A549 (cell line): ENCODE data around the gene MYEOV. TPM values are rescaled to one million over a fixed set of nuclear protein-coding genes. Genes with fewer than 3 reads are reported as not detected.
A peak's percentile ranks its signal among the peaks of the same experiment; 100 is the strongest.

Source experiments
- ATAC-seq, 2 experiments: fragments of 200-7000 bp in 1 of 2; fragments of >200 bp in 1 of 2; cut with Nextera tagmentation in 1 of 2; cut with Tn5 transposase in 1 of 2; 3 replicates each; pipeline versions ENCODE4 v1.8.0 to v1.9.1; 2018 to 2020; ENCODE audit warnings: mild to moderate bottlenecking in 1 of 2, moderate library complexity in 1 of 2
- CTCF ChIA-PET: fragments of 300-600 bp; sonication (Branson Sonifier 250); formaldehyde crosslinking; extraction: SDS; loops from one replicate; lab custom pipeline; 2021; ENCODE audit warnings: antibody characterized with exemption, inconsistent platforms; lab: Yijun Ruan, JAX
- POLR2A ChIA-PET: fragments of 350-600 bp; formaldehyde crosslinking; extraction: SDS; loops from one replicate; lab custom pipeline; 2021; ENCODE audit warnings: antibody characterized with exemption, inconsistent platforms; lab: Yijun Ruan, JAX
- DNase-seq, 2 experiments: peaks; one replicate each; pipeline versions ENCODE4 v3.0.0 to v3.0.0-alpha.2; 2011 to 2016; ENCODE audit warnings: low read depth in 1 of 2, low spot score in 1 of 2
- FAIRE-seq: peaks from 2 replicates; lab custom pipeline; 2011; peaks lifted over from hg19 to GRCh38; lab: Jason Lieb, UNC
- H3K27ac ChIP-seq, 2 experiments: fragments of >200 bp; sonication (Bioruptor Twin); formaldehyde crosslinking; 3 replicates each; pipeline ENCODE4 v1.5.1; 2016 to 2017
- H3K4me1 ChIP-seq: fragments of >200 bp; sonication (Bioruptor Twin); formaldehyde crosslinking; 3 replicates; pipeline ENCODE4 v1.6.1; 2016
- H3K4me2 ChIP-seq: fragments of >200 bp; sonication (Bioruptor Twin); formaldehyde crosslinking; 3 replicates; pipeline ENCODE4 v1.6.1; 2016
- H3K4me3 ChIP-seq: fragments of >200 bp; sonication (Bioruptor Twin); formaldehyde crosslinking; 3 replicates; pipeline ENCODE4 v1.5.1; 2016
- H3K9me3 ChIP-seq: fragments of >200 bp; sonication (Bioruptor Twin); formaldehyde crosslinking; 3 replicates; pipeline ENCODE4 v1.6.1; 2016
- BCL3 ChIP-seq: fragments of >200 bp; sonication (Bioruptor Twin); formaldehyde crosslinking; IDR thresholded peaks from 3 replicates; pipeline ENCODE4 v1.6.1; 2016
- BHLHE40 ChIP-seq: IDR thresholded peaks from 2 replicates; pipeline ENCODE4 v1.6.1; 2012; ENCODE audit warnings: low read depth, low read length, inconsistent platforms
- CEBPB ChIP-seq, 2 experiments: fragments of >200 bp in 1 of 2; sonication (Bioruptor Twin) in 1 of 2; formaldehyde crosslinking in 1 of 2; IDR thresholded peaks; 2 replicates each; pipeline ENCODE4 v1.6.1; 2012 to 2016
- EHF ChIP-seq: fragments of 250-450 bp; sonication (Bioruptor Pico); IDR thresholded peaks from 2 replicates; pipeline ENCODE4 v1.5.0; 2020; ENCODE audit warnings: mild to moderate bottlenecking
- EP300 ChIP-seq, 2 experiments: fragments of >200 bp; sonication (Bioruptor Twin); formaldehyde crosslinking; IDR thresholded peaks; 2 replicates in 1 of 2; 3 replicates in 1 of 2; pipeline ENCODE4 v1.6.1; 2016 to 2017
- FOSL2 ChIP-seq, 2 experiments: fragments of 450-650 bp in 1 of 2; fragments of >200 bp in 1 of 2; sonication (Bioruptor Twin) in 1 of 2; formaldehyde crosslinking; IDR thresholded peaks; 2 replicates each; pipeline versions ENCODE4 v1.5.0 to v1.6.1; 2016 to 2020; ENCODE audit warnings: mild to moderate bottlenecking in 1 of 2, moderate library complexity in 1 of 2
- GATA3 ChIP-seq: IDR thresholded peaks from 2 replicates; pipeline ENCODE4 v1.6.1; 2012; ENCODE audit warnings: borderline replicate concordance
- HES2 ChIP-seq: fragments of >200 bp; sonication (Bioruptor Twin); formaldehyde crosslinking; IDR thresholded peaks from 2 replicates; pipeline ENCODE4 v1.6.1; 2016
- HOXA7 ChIP-seq: fragments of 250-450 bp; sonication (Bioruptor Pico); IDR thresholded peaks from 2 replicates; pipeline ENCODE4 v1.5.0; 2020; ENCODE audit warnings: mild to moderate bottlenecking, moderate library complexity
- HOXB5 ChIP-seq: fragments of 250-450 bp; sonication (Bioruptor Pico); IDR thresholded peaks from 2 replicates; pipeline ENCODE4 v1.5.0; 2020; ENCODE audit warnings: mild to moderate bottlenecking, moderate library complexity
- JUN ChIP-seq, 2 experiments: fragments of >200 bp; sonication (Bioruptor Twin); formaldehyde crosslinking; IDR thresholded peaks; 2 replicates in 1 of 2; 3 replicates in 1 of 2; pipeline ENCODE4 v1.6.1; 2016 to 2017
- JUNB ChIP-seq: fragments of >200 bp; sonication (Bioruptor Twin); formaldehyde crosslinking; IDR thresholded peaks from 2 replicates; pipeline ENCODE4 v1.6.1; 2016
- KDM1A ChIP-seq: fragments of 200-600 bp; sonication (generic); IDR thresholded peaks from 2 replicates; pipeline ENCODE4 v1.6.1; 2016; ENCODE audit warnings: low read depth, mild to moderate bottlenecking
- MAFK ChIP-seq: fragments of 450-650 bp; IDR thresholded peaks from 2 replicates; pipeline ENCODE4 v1.6.1; 2014; ENCODE audit not compliant: partially characterized antibody
- MAX ChIP-seq: IDR thresholded peaks from 2 replicates; pipeline ENCODE4 v1.6.1; 2012
- MAZ ChIP-seq: fragments of 150-350 bp; IDR thresholded peaks from 2 replicates; pipeline ENCODE4 v1.6.1; 2014; ENCODE audit warnings: antibody characterized with exemption, low read depth, low read length, borderline replicate concordance
- NFE2L2 ChIP-seq: fragments of 150-350 bp; conservative IDR thresholded peaks from 2 replicates; pipeline ENCODE4 v1.6.1; 2014; ENCODE audit warnings: low read length
- NPAS2 ChIP-seq: fragments of 250-450 bp; sonication (Bioruptor Pico); IDR thresholded peaks from 2 replicates; pipeline ENCODE4 v1.8.0; 2022; ENCODE audit warnings: mild to moderate bottlenecking, moderate library complexity, borderline replicate concordance
- PBX3 ChIP-seq: IDR thresholded peaks from 2 replicates; pipeline ENCODE4 v1.6.1; 2012
- POLR2A ChIP-seq: IDR thresholded peaks from 2 replicates; pipeline ENCODE4 v1.6.1; 2012; ENCODE audit warnings: mild to moderate bottlenecking, low read length
- RAD21 ChIP-seq, 2 experiments: fragments of >200 bp in 1 of 2; sonication (Bioruptor Twin) in 1 of 2; formaldehyde crosslinking in 1 of 2; IDR thresholded peaks in 1 of 2; conservative IDR thresholded peaks in 1 of 2; 2 replicates in 1 of 2; 3 replicates in 1 of 2; pipeline ENCODE4 v1.6.1; 2012 to 2018; ENCODE audit warnings: inconsistent platforms in 1 of 2
- RARB ChIP-seq: fragments of 250-450 bp; sonication (Bioruptor Pico); IDR thresholded peaks from 2 replicates; pipeline ENCODE4 v1.8.0; 2021; ENCODE audit warnings: mild to moderate bottlenecking, moderate library complexity
- RFX5 ChIP-seq: fragments of 450-650 bp; IDR thresholded peaks from 2 replicates; pipeline ENCODE4 v1.7.1; 2014; ENCODE audit warnings: antibody characterized with exemption, mild to moderate bottlenecking, moderate library complexity
- SMC3 ChIP-seq: fragments of >200 bp; sonication (Bioruptor Twin); formaldehyde crosslinking; IDR thresholded peaks from 3 replicates; pipeline ENCODE4 v1.6.1; 2018; ENCODE audit warnings: inconsistent platforms
- USF2 ChIP-seq: fragments of 450-650 bp; IDR thresholded peaks from 2 replicates; pipeline ENCODE4 v1.6.1; 2014; ENCODE audit warnings: antibody characterized with exemption
- ZFP36 ChIP-seq: fragments of 450-650 bp; IDR thresholded peaks from 2 replicates; pipeline ENCODE4 v1.6.1; 2014; ENCODE audit warnings: borderline replicate concordance; ENCODE audit not compliant: partially characterized antibody
- ZNF302 ChIP-seq: fragments of 250-450 bp; sonication (Bioruptor Pico); IDR thresholded peaks from 2 replicates; pipeline ENCODE4 v1.9.0; 2021; ENCODE audit warnings: inconsistent platforms, mild to moderate bottlenecking, moderate library complexity
- ZSCAN20 ChIP-seq: fragments of 250-450 bp; sonication (Bioruptor Pico); IDR thresholded peaks from 2 replicates; pipeline ENCODE4 v1.8.0; 2022; ENCODE audit warnings: mild to moderate bottlenecking, moderate library complexity
- WGBS: methylation state at CpG from one replicate; pipeline ENCODE4 v1.1.6; 2017; ENCODE audit errors: missing lambda C conversion rate; 5-methylcytosine and 5-hydroxymethylcytosine counted together
- polyA plus RNA-seq, 4 experiments: library from polyadenylated mRNA; depleted of rRNA in 3 of 4; stranded (reverse); fragments of >200 nt; fragmentation: RNase III in 1 of 4; extraction: RNeasy Plus Mini Kit Qiagen cat#74134 plus additional on column Dnase treatment in 1 of 4; gene quantifications; 2 replicates in 3 of 4; 3 replicates in 1 of 4; pipeline ENCODE4 v1.2.3, GENCODE V29; 2011 to 2017

The MYEOV gene
- polyA plus RNA-seq, 2 of the 4 experiments (the other 2 are of a cell fraction): 92.3 to 102 TPM

- CTCF ChIA-PET: interaction anchor here (0.6 to 9.2 kb wide), 17 partner anchors 9 to 373 kb away, joined by 3 to 150 read pairs (median 4); partner anchors contain the start of gene CCND1
- POLR2A ChIA-PET: interaction anchor here (0.6 to 9.3 kb wide), 15 partner anchors 16 to 378 kb away, joined by 3 to 188 read pairs (median 4); partner anchors contain the start of genes CCND1 and LTO1
- peak overlapping the region; percentile 69 for H3K4me3 ChIP-seq
- peak overlapping the region; percentile 75 for H3K4me2 ChIP-seq
- H3K4me1 ChIP-seq: peaks cover 75% of the 10 kb centered on the region
- FAIRE-seq: no peak
- peak; percentile 15 to 34 for ATAC-seq
- DNase-seq: peak; percentile 93 to 97
- H3K9me3 ChIP-seq: no peaks in the 10 kb centered on the region
- TF ChIP-seq HOXB5 (CRISPR knock-in tag): no peak
- 0 out of 2 replicates have a peak, but pooled peaks have one; percentile 4 for TF ChIP-seq BHLHE40
- 0 out of 2 replicates have a peak, but pooled peaks have one; percentile 13 for TF ChIP-seq RARB (CRISPR knock-in tag)
- 0 out of 2 replicates have a peak, but pooled peaks have one; percentile 11 for TF ChIP-seq ZSCAN20 (CRISPR knock-in tag)
- TF ChIP-seq GATA3: peak; percentile 92
- TF ChIP-seq MAFK: peak; percentile 36
- TF ChIP-seq HES2: no peak
- TF ChIP-seq MAX: peak; percentile 88
- TF ChIP-seq NPAS2 (CRISPR knock-in tag): no peak
- TF ChIP-seq EHF (CRISPR knock-in tag): no peak
- TF ChIP-seq SMC3: peak; percentile 58; the same call in 2 of the 3 replicates
- peak; percentile 87 to 95; a peak in 4 of 5 replicates for TF ChIP-seq EP300 (IDR thresholded peaks at IDR 0.05)
- TF ChIP-seq MAZ: peak; percentile 86
- TF ChIP-seq FOSL2 (IDR thresholded peaks at IDR 0.05): peak; percentile 94
- peak; percentile 96 for TF ChIP-seq FOSL2 (CRISPR knock-in tag; IDR thresholded peaks at IDR 0.05)
- peak; percentile 96 for TF ChIP-seq BCL3
- TF ChIP-seq RAD21 (conservative IDR thresholded peaks at IDR 0.05 in 1 of 2, IDR thresholded peaks at IDR 0.05 in 1 of 2): peak; percentile 1 to 66; a peak in 3 of 5 replicates
- TF ChIP-seq JUNB: peak; percentile 98
- peak; percentile 26; the same call in 1 of the 2 replicates for TF ChIP-seq KDM1A
- TF ChIP-seq CEBPB (IDR thresholded peaks at IDR 0.05): peak; percentile 84 to 94
- peak; percentile 24; the same call in 1 of the 2 replicates for TF ChIP-seq RFX5
- peak; percentile 95 to 98 for TF ChIP-seq JUN (IDR thresholded peaks at IDR 0.05)
- no peak for TF ChIP-seq ZFP36
- TF ChIP-seq POLR2A: no peak
- no peak for TF ChIP-seq ZNF302 (CRISPR knock-in tag)
- 0 out of 2 replicates have a peak, but pooled peaks have one; percentile 1 for TF ChIP-seq USF2
- peak; percentile 88 for TF ChIP-seq PBX3
- TF ChIP-seq HOXA7 (CRISPR knock-in tag): no peak
- TF ChIP-seq NFE2L2: no peak
- 2% methylated on average over 17 of the region's 18 CpGs for WGBS
- H3K27ac ChIP-seq: peak overlapping the region; percentile 93 to 98
These were observed 3.2 kb downstream of the MYEOV start for GRCh38 chr11:69296890-69297786.
